Esophagus mucosa (tissue), 1 donor: ENCODE data around the gene MRPL54. TPM values are rescaled to one million over a fixed set of nuclear protein-coding genes. Genes with fewer than 3 reads are reported as not detected.
A peak's percentile ranks its signal among the peaks of the same experiment; 100 is the strongest.
"Not testable (repeated sequence)": the region's sequence is repeated elsewhere in the genome, so short reads cannot be mapped to it uniquely, and the experiment has no call there.

ENCODE experiments used
- ATAC-seq: fragments of 200-7000 bp; cut with Tn5 transposase; one replicate; pipeline ENCODE4 v1.9.1; 2020
- total RNA-seq: library from RNA; stranded (reverse); gene quantifications from one replicate; pipeline ENCODE4 v1.2.4, GENCODE V29; 2023
- donor health status: DM: yes; HTN: yes; CAD: no.

MRPL54 gene
- total RNA-seq, 1 donor from 2014 or later, result 62.3 TPM

- no peak for ATAC-seq
Observed at GRCh38 chr19:3743486-3743885, 19.0 kb upstream of the MRPL54 start.

GRCh38 chr19:3745363-3746045 lies 17.0 kb upstream of the MRPL54 start:
- ATAC-seq, result no peak

GRCh38 chr19:3746371-3747056 lies 16.0 kb upstream of the MRPL54 start:
- no peak for ATAC-seq

- ATAC-seq, result peak; percentile 39
Observed at GRCh38 chr19:3748965-3749364, 13.5 kb upstream of the MRPL54 start.

- ATAC-seq, result no peak
Observed at GRCh38 chr19:3750211-3750610, 12.3 kb upstream of the MRPL54 start.

- ATAC-seq, result no peak
Observed at GRCh38 chr19:3751236-3751635, 11.2 kb upstream of the MRPL54 start.

- no peak for ATAC-seq
Observed at GRCh38 chr19:3752492-3752891, 10.0 kb upstream of the MRPL54 start.

- peak; percentile 7 for ATAC-seq
Observed at GRCh38 chr19:3753631-3754410, 8.7 kb upstream of the MRPL54 start.

GRCh38 chr19:3757705-3758104 lies 4.8 kb upstream of the MRPL54 start:
- not testable (repeated sequence) for ATAC-seq

GRCh38 chr19:3758297-3758696 lies 4.2 kb upstream of the MRPL54 start:
- ATAC-seq, result not testable (repeated sequence)

GRCh38 chr19:3759482-3760254 lies 2.8 kb upstream of the MRPL54 start:
- ATAC-seq, result no peak

- ATAC-seq, result no peak
Observed at GRCh38 chr19:3760871-3761361, 1.6 kb upstream of the MRPL54 start.

- ATAC-seq, result peak; percentile 60
Observed at GRCh38 chr19:3761382-3762129, 926 bp upstream of the MRPL54 start, which contains the start of gene APBA3. TSS of gene APBA3 (minus strand) at chr19:3761692. CDS start at chr19:3760264, 1,428 bp downstream.

- no peak for ATAC-seq
Observed at GRCh38 chr19:3762130-3762473, 380 bp upstream of the MRPL54 start.

GRCh38 chr19:3765121-3765520 lies 2.6 kb downstream of the MRPL54 start:
- ATAC-seq, result no peak

- ATAC-seq, result not testable (repeated sequence)
Observed at GRCh38 chr19:3765757-3766156, 3.3 kb downstream of the MRPL54 start.

- ATAC-seq, result no peak
Observed at GRCh38 chr19:3766520-3766919, 4.0 kb downstream of the MRPL54 start.

- ATAC-seq, result no peak
Observed at GRCh38 chr19:3767050-3767449, 4.6 kb downstream of the MRPL54 start.

- ATAC-seq, result peak; percentile 6
Observed at GRCh38 chr19:3768015-3768747, 5.7 kb downstream of the MRPL54 start.

GRCh38 chr19:3768748-3769099 lies 6.2 kb downstream of the MRPL54 start:
- no peak for ATAC-seq

GRCh38 chr19:3769494-3769893 lies 7.0 kb downstream of the MRPL54 start:
- ATAC-seq, result no peak
